ENCODE measurements around the gene GALNT9.
A peak's percentile ranks its signal among the peaks of the same experiment; 100 is the strongest.
"Not testable (repeated sequence)": the region's sequence is repeated elsewhere in the genome, so short reads cannot be mapped to it uniquely, and the experiment has no call there.

GALNT9 gene

GRCh38 chr12:132154341-132154761, 175.0 kb downstream of the GALNT9 start:
- TF ChIP-seq CTCF (IDR thresholded peaks at IDR 0.05; ENCODE audit: low read depth, low read length): no peak
- no peak overlapping the region for H3K4me3 ChIP-seq (ENCODE audit: low read depth, low read length)

- TF ChIP-seq CTCF (IDR thresholded peaks at IDR 0.05; ENCODE audit: low read depth, low read length): peak; percentile 89
- no peak overlapping the region for H3K4me3 ChIP-seq (ENCODE audit: low read depth, low read length)
These were observed 175.7 kb downstream of the GALNT9 start for GRCh38 chr12:132153501-132154340.

GRCh38 chr12:132152953-132153352, 176.4 kb downstream of the GALNT9 start:
- no peak for TF ChIP-seq CTCF (IDR thresholded peaks at IDR 0.05; ENCODE audit: low read depth, low read length)
- no peak overlapping the region for H3K4me3 ChIP-seq (ENCODE audit: low read depth, low read length)

GRCh38 chr12:132152411-132152821, 177.0 kb downstream of the GALNT9 start:
- TF ChIP-seq CTCF (IDR thresholded peaks at IDR 0.05; ENCODE audit: low read depth, low read length): no peak
- H3K4me3 ChIP-seq (ENCODE audit: low read depth, low read length): no peak overlapping the region

GRCh38 chr12:132151766-132152410, 177.5 kb downstream of the GALNT9 start:
- no peak for TF ChIP-seq CTCF (IDR thresholded peaks at IDR 0.05; ENCODE audit: low read depth, low read length)
- no peak overlapping the region for H3K4me3 ChIP-seq (ENCODE audit: low read depth, low read length)

GRCh38 chr12:132151145-132151765, 178.1 kb downstream of the GALNT9 start:
- no peak for TF ChIP-seq CTCF (IDR thresholded peaks at IDR 0.05; ENCODE audit: low read depth, low read length)
- H3K4me3 ChIP-seq (ENCODE audit: low read depth, low read length): no peak overlapping the region

- TF ChIP-seq CTCF (IDR thresholded peaks at IDR 0.05; ENCODE audit: low read depth, low read length): no peak
- H3K4me3 ChIP-seq (ENCODE audit: low read depth, low read length): no peak overlapping the region
These were observed 178.6 kb downstream of the GALNT9 start for GRCh38 chr12:132150780-132151144.

- H3K4me3 ChIP-seq (ENCODE audit: low read depth, low read length): not testable (repeated sequence)
These were observed 179.9 kb downstream of the GALNT9 start for GRCh38 chr12:132149526-132149925.
